Measurements from ENCODE around the gene S100A7A. TPM values are rescaled to one million over a fixed set of nuclear protein-coding genes. Genes with fewer than 3 reads are reported as not detected.

The S100A7A gene
- total RNA-seq = not detected

- no peak for DNase-seq (ENCODE audit: low spot score)
Measured at GRCh38 chr1:153415850-153416570, at the start of gene S100A7A. TSS of gene S100A7A (plus strand) at chr1:153416520. CDS start at chr1:153418083, 1,563 bp downstream.

DNA sequence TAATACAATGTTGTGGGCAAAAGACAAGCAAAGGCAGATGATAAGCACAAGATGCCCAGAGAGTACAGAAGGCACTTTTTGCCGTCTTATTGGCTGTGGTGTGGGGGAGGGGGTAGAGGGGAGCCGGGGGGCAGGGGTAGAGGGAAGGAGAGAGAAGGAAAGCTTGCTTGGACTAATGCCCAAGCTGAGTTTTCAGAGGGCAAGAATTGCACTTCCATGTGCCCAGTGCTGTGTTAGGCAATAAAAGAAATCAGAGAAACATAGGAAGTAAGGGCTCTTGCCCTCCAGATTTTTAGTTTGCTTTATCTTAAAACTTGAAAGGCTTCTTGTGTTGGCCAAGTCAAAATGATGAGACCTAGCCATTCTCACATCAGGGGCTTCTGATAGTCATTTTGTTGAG, 49.2 kb upstream of the S100A7A start:
- no peak for DNase-seq (ENCODE audit: low spot score)

DNA sequence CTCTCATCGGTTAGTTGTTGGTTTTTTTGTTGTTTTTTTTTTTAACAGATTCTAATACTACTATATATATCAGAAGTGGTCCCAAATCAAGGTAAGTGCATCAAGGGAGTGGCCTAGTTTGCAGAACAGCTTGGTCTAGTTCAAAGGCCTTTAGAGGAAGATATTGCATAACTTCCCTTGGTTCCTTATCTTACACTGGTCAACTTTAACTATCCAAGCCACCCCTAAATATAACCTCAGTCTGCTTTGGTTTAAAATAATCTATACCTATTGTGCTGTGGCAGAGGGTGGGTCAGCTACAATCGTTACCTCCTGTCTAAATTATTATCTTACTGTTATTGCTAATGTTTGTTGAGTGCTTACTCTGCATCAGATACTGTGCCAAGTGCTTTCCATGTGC, 47.8 kb upstream of the S100A7A start:
- DNase-seq (ENCODE audit: low spot score) = no peak

DNA sequence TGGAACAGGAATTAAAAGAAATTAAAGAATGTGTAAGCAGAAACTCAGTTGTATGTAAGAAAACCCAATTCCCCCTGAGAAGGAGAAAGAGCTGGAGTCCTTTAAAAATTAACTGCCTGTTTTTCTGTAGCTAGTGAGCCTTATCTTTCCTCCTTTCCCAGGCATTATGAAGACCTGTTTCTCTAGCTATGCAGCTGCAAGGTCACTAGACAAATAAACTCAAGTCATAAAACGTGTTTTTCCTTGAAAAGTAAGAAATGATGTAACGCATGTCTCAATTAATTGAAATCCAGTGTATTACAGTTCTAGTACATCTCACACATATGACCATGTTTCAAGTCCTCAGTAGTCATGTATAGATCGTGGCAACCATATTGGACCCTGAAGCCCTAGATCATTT, 46.2 kb upstream of the S100A7A start:
- no peak for DNase-seq (ENCODE audit: low spot score)

DNA sequence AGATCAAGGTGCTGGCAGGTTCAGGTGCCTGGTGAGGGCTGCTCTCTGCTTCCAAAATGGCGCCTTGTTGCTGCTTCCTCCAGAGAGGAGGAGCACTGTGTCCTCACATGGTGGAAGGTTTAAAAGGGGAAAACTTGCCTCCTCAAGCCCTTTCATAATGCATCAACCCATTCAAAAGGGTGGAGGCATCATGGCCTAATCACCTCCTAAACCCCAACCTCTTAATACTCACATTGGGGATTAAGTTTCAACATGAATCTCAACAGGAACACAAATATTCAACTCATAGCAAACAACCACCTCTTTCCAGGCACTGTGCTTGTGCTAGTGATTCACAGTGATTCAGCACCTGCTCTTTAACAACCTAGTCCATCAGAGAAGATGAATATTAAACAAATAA, 45.1 kb upstream of the S100A7A start:
- DNase-seq (ENCODE audit: low spot score) = no peak

GRCh38 chr1:153372571-153372970, 43.7 kb upstream of the S100A7A start:
- no peak for DNase-seq (ENCODE audit: low spot score)

GRCh38 chr1:153374071-153374470, 42.2 kb upstream of the S100A7A start:
- DNase-seq (ENCODE audit: low spot score) = no peak

DNA sequence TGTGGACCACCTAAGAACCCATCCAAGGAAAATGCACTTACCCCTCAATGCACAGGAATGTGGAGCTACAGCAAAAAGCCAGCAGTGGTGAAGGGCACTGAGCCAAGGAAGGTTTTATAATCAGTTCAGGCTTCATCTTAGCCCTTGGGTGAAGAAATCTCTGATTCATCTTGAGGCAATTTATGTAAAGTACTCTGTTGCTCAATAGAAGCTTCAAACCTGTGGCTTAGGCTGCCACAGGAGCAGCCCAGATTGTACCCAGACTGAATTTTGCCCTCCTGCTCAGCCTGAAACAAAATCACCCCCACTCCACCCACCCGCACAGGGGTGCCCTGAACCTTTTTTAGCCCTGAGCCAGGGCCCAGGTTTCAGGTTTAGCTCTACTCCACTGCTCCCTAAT, 40.8 kb upstream of the S100A7A start, which contains the start of gene S100A12:
S100A12 (minus strand) TSS at position 111 of the 400 bp plus-strand sequence. CDS start 1,029 bp downstream, outside the sequence.
- no peak for DNase-seq (ENCODE audit: low spot score)

DNA sequence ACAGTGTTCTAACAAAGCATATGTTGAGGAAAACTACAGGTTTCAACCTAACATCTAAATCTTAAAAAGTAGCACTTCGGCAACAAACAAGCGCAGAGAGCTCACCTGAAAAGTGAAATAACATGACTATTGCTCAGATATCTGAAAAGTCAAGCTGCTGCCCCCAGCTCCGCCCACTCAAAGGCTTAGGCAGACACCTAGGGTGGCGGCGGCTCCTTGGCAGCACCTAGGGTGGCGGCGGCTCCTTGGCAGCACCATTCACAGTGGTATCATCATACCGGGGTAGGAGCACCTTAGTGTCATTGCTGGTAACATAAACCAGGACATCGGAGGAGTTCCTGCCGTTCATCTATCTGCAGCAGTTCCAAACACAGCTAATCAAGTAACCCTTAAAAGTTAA, 36.7 kb upstream of the S100A7A start:
- no peak for DNase-seq (ENCODE audit: low spot score)

- DNase-seq (ENCODE audit: low spot score) = no peak
Measured at GRCh38 chr1:153380711-153381110, 35.6 kb upstream of the S100A7A start.

DNA sequence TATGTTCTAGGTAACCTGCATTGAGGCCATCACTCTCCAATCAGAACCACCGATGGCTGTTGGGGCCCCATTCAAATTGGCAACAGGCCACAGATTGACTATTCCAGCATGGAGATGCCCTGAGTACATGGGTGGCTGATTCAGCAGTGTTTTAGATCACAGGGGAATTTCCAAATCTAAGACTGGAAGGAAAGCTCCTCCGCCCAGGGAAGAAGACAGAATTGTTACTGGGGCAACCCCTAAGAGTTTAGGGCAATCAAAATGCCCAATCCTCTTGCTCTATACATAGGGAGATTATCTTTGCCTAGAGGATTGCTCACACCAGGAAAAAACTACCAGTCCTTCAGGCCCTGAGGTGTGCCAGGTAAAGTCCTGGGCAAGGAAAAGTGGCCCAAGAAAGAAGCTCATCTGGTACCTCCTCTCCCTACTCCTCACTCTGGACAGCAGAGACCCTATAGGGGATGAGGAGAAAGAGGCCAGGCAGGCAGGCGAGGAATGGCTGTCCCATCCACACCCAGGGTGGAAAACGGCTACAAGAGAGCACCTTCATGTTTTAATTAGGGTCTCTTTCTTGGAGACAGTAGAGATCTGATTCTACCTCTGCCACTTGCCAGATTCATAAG, 31.3 kb upstream of the S100A7A start:
- no peak for DNase-seq (ENCODE audit: low spot score)

DNA sequence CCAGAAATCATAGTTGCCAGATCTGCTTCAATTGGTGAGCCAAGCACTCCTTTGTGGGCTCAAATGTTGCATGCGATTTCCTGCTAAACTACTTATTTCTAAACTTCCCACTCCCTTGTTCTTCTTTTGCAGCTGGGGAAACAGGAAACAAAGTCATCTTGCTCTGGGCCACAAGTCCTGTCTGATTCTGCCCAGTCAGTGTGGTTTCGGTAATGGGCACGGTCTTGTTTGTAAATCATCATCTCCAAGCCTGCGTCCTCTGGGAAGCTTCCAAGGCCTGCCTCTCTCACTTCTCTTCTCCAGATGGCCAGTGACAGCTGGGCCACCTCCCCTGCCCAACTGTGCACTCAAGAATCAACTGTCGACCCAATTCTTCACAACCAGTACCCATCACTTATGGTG, 29.8 kb upstream of the S100A7A start:
- peak; percentile 47 for DNase-seq (ENCODE audit: low spot score)

- no peak for DNase-seq (ENCODE audit: low spot score)
Measured at GRCh38 chr1:153387001-153387400, 29.3 kb upstream of the S100A7A start.

DNA sequence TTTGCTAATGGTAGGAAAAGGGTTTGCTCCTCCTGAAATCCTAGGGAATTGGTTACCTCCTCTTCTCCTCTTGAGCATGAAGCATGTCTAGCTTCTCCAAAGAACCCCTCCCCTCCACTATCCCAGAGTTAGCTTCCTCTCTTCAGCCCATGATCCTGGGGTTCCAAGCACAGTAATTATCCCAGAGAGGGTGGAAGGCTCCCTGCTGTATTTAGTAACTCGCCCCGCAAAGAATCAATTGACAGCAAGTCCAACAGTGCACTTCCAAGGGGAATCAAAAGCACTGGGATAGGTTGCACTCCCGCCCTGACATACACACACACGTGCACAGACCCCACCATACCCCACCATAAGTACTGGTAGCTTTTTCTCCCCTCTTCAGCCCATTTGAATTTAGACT, 28.5 kb upstream of the S100A7A start:
- DNase-seq (ENCODE audit: low spot score) = no peak

DNA sequence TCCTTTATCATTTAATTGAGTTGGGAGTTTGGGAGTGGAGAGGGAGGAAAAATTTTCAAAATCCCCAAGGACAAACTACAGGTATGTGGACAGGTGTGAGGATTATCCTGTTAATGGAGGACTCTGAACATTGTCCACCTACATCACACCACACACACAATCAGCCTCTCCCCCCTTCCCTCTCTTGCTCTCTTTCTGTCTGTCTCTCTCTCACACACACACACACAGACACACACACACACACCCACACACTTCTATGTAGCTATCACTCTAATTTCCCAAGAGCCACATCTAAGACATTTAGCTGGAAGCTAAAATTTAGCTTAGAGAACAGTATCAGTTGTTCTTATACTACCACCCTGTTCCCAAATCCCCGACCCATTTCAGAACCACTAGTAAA, 26.9 kb upstream of the S100A7A start:
- DNase-seq (ENCODE audit: low spot score) = no peak

GRCh38 chr1:153389973-153390879, 26.1 kb upstream of the S100A7A start:
- DNase-seq (ENCODE audit: low spot score) = peak; percentile 7

GRCh38 chr1:153390938-153391710, 25.2 kb upstream of the S100A7A start, which contains the start of gene S100A8:
TSS of gene S100A8 (minus strand) at chr1:153391073. CDS start at chr1:153390535, 538 bp downstream.
- DNase-seq (ENCODE audit: low spot score) = peak; percentile 9

GRCh38 chr1:153392258-153392657, 24.1 kb upstream of the S100A7A start:
- DNase-seq (ENCODE audit: low spot score) = no peak

DNA sequence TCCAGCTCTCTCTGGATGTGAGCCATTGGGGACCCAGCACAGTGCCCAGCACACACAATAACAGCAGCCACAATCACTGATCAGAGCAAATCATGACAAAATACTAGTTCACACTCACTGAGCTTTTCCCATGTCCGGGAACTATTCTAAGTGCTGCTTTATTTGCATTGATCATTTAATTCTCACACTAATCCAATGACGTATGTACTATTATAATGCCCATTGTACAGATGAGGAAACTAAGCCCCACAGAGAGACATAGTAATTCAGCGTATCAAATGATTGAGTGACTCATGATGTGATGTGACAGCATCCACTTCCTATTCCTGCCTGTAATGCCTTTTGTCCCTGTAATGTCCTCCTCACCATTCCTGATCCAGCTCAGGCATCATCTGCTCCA, 23.5 kb upstream of the S100A7A start:
- no peak for DNase-seq (ENCODE audit: low spot score)

DNA sequence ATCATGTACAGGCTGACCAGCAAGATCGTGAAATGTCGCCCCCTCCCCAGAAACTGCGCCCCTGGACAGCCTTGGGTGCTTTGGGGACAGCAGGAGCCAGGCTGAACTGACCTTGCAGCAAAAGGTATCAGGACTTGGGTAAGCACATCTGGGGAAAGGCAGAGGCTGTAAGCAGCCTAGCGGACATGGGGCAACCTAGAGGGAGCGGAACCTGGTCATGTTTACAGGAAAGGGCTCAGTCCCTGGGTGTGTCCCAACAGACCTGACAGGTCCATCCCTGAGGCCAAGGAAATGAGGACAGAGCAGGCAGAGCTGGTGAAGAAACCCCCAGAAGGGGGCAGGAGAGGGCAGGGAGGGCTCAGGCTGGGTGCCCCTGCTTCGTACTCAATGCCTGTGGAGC, 22.4 kb upstream of the S100A7A start:
- no peak for DNase-seq (ENCODE audit: low spot score)

DNA sequence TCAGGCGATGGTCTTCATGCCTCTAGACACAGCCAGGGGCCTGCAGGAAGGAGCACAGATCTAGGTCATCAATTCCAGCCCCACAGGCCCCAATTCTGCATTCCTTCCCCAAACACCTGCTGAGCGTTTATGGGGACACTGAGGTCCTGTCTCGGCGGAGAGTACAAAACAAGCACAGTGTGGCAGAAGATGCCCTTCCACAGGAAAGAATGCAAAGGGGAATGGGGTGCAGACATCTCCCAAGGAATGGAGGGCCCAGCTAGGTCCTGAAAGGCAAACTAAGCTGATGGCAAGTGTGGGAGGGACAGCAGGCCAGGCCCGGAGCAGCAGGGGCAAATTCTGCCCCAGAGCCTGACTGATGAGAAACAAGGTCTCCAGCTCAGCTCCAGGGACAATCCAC, 21.9 kb upstream of the S100A7A start:
- no peak for DNase-seq (ENCODE audit: low spot score)
